Keratinocyte (primary cell): ENCODE measurements around the gene LCP2.

Experiments used
- EZH2 ChIP-seq: IDR thresholded peaks from one replicate; pipeline ENCODE4 v1.6.1; 2012; ENCODE audit warnings: inconsistent platforms, mild to moderate bottlenecking, low read length, moderate library complexity
- TF ChIP-seq, protein P1 (sequence below), 3 experiments: IDR thresholded peaks in 1 of 3; conservative IDR thresholded peaks in 1 of 3; optimal IDR thresholded peaks in 1 of 3; 2 replicates in 2 of 3; 3 replicates in 1 of 3; pipeline versions ENCODE3 to v1.5.1; 2011; ENCODE audit warnings: low read length in 3 of 3, mild to moderate bottlenecking in 3 of 3, moderate library complexity in 2 of 3, control low read depth in 1 of 3, inconsistent platforms in 1 of 3; ENCODE audit not compliant: insufficient read depth in 2 of 3; ENCODE audit errors: extremely low read depth in 1 of 3

DNA sequence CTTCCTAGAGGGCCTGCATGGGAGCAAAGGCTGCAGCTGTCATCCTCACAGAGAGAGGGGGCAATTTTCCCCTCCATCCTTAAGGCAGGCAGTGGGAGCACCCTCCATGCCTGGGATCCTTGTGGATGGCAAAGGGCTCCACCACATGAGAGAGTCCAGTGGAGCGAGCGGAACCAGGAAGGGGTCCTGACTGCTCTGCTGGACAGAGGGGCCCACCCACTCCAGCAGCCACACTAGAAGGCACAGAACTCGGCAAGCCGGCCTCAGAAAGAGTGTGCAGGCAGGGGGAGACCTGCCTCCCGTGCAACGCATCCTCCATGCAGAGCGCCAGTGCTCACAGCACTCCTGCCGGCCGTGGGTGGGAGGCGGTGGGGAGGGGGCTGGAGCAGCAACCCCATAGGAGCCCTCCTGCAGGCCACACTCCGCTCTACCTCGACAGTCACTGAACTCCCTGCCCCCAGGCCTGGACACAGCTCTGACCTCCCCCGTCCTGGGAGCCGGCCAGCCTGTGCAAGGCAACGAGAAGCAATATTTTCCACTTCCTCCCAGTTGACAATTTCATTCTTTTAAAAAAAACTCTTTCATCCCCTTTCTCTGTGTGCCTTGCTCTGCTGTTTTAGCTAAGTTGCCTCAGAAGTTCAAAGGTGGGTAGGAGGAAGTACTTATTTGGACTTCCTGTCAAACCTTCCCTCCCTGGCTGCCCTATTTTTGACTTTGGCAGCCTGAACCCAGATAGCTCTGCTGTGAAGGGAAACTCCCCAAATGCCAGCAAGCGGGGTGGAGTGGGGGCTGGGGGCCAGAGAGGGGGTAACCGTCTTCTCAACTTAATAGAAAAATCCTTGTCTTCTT lies 5.3 kb upstream of the LCP2 start:
- TF ChIP-seq, protein P1, sequence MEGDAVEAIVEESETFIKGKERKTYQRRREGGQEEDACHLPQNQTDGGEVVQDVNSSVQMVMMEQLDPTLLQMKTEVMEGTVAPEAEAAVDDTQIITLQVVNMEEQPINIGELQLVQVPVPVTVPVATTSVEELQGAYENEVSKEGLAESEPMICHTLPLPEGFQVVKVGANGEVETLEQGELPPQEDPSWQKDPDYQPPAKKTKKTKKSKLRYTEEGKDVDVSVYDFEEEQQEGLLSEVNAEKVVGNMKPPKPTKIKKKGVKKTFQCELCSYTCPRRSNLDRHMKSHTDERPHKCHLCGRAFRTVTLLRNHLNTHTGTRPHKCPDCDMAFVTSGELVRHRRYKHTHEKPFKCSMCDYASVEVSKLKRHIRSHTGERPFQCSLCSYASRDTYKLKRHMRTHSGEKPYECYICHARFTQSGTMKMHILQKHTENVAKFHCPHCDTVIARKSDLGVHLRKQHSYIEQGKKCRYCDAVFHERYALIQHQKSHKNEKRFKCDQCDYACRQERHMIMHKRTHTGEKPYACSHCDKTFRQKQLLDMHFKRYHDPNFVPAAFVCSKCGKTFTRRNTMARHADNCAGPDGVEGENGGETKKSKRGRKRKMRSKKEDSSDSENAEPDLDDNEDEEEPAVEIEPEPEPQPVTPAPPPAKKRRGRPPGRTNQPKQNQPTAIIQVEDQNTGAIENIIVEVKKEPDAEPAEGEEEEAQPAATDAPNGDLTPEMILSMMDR (optimal IDR thresholded peaks at IDR 0.05 in 1 of 3, IDR thresholded peaks at IDR 0.05 in 1 of 3, conservative IDR thresholded peaks at IDR 0.05 in 1 of 3; ENCODE audit: extremely low read depth in 1 of 3, insufficient read depth in 2 of 3, low read length in 3 of 3): no peak
- no peak for TF ChIP-seq EZH2
